CD14-positive monocyte (primary cell): ENCODE results near the gene NTRK3. TPM values are rescaled to one million over a fixed set of nuclear protein-coding genes. Genes with fewer than 3 reads are reported as not detected.

Experiments
- DNase-seq, 3 donors: peaks; one replicate each; pipeline ENCODE4 v3.0.0-alpha.2; 2011 to 2022
- H2AFZ ChIP-seq: 2 replicates; pipeline ENCODE4 v1.6.0; 2012; ENCODE audit warnings: mild to moderate bottlenecking, low read depth, low read length, inconsistent platforms; ENCODE audit not compliant: insufficient read depth, poor library complexity, severe bottlenecking
- H3K27ac ChIP-seq, 2 donors: 1 replicate in 1 of 2; 2 replicates in 1 of 2; pipeline ENCODE4 v1.5.1; 2012 to 2013; ENCODE audit warnings: low read length in 2 of 2, control low read depth in 1 of 2, inconsistent platforms in 1 of 2, low read depth in 1 of 2, mild to moderate bottlenecking in 1 of 2
- H3K27me3 ChIP-seq, 2 donors: one replicate each; pipeline versions ENCODE4 v1.6.0 to v1.6.1; 2011 to 2013; ENCODE audit warnings: low read length in 2 of 2; ENCODE audit not compliant: control insufficient read depth in 2 of 2, insufficient read depth in 2 of 2
- H3K36me3 ChIP-seq, 2 donors: replicated peaks in 1 of 2; 1 replicate in 1 of 2; 2 replicates in 1 of 2; pipeline versions ENCODE4 v1.5.1 to v1.6.1; 2012 to 2013; ENCODE audit warnings: low read length in 2 of 2, control low read depth in 1 of 2, inconsistent platforms in 1 of 2, mild to moderate bottlenecking in 1 of 2; ENCODE audit not compliant: insufficient read depth in 2 of 2, control insufficient read depth in 1 of 2
- H3K4me1 ChIP-seq, 2 donors: 1 replicate in 1 of 2; 2 replicates in 1 of 2; pipeline versions ENCODE4 v1.5.1 to v1.6.1; 2012 to 2013; ENCODE audit warnings: low read length in 2 of 2, control low read depth in 1 of 2, inconsistent platforms in 1 of 2, mild to moderate bottlenecking in 1 of 2, moderate library complexity in 1 of 2; ENCODE audit not compliant: insufficient read depth in 2 of 2, control insufficient read depth in 1 of 2
- H3K4me2 ChIP-seq: replicated peaks from 2 replicates; pipeline ENCODE3; 2012; ENCODE audit warnings: low read length, moderate library complexity, mild to moderate bottlenecking; ENCODE audit not compliant: poor library complexity, severe bottlenecking; ENCODE audit errors: extremely low read depth
- H3K4me3 ChIP-seq, 3 experiments: fragments of 200-600 bp in 1 of 3; sonication (generic) in 1 of 3; replicated peaks in 1 of 3; 1 replicate in 2 of 3; 2 replicates in 1 of 3; pipeline ENCODE4 v1.5.1; 2011 to 2013; ENCODE audit warnings: low read length in 3 of 3, mild to moderate bottlenecking in 3 of 3, control low read depth in 2 of 3, low read depth in 2 of 3, inconsistent platforms in 1 of 3, moderate library complexity in 1 of 3
- H3K79me2 ChIP-seq: 2 replicates; pipeline ENCODE4 v1.6.0; 2012; ENCODE audit warnings: mild to moderate bottlenecking, control low read depth, inconsistent platforms, low read length, moderate library complexity; ENCODE audit not compliant: insufficient read depth
- H3K9ac ChIP-seq: 2 replicates; pipeline ENCODE4 v1.6.0; 2017; ENCODE audit warnings: low read length, mild to moderate bottlenecking; ENCODE audit not compliant: insufficient read depth, poor library complexity, severe bottlenecking
- H3K9me3 ChIP-seq, 2 donors: replicated peaks in 1 of 2; 1 replicate in 1 of 2; 2 replicates in 1 of 2; pipeline versions ENCODE4 v1.5.1 to v1.6.1; 2012 to 2013; ENCODE audit warnings: low read length in 2 of 2, control low read depth in 1 of 2; ENCODE audit not compliant: control insufficient read depth in 1 of 2, insufficient read depth in 1 of 2
- H4K20me1 ChIP-seq: 2 replicates; pipeline ENCODE4 v1.6.0; 2012; ENCODE audit warnings: mild to moderate bottlenecking, low read length, control low read depth, moderate library complexity; ENCODE audit not compliant: insufficient read depth
- H3K27ac Mint-ChIP-seq, 7 donors: one replicate each; pipeline ENCODE4 v1.8.0; 2020; ENCODE audit warnings: mild to moderate bottlenecking in 7 of 7, mixed read lengths in 7 of 7, moderate library complexity in 6 of 7, inconsistent platforms in 2 of 7
- H3K27me3 Mint-ChIP-seq, 3 donors: one replicate each; pipeline ENCODE4 v1.8.0; 2021 to 2022; ENCODE audit warnings: low read depth in 3 of 3, mild to moderate bottlenecking in 3 of 3, mixed read lengths in 3 of 3, moderate library complexity in 3 of 3, inconsistent platforms in 1 of 3
- H3K36me3 Mint-ChIP-seq, 2 donors: one replicate each; pipeline ENCODE4 v1.8.0; 2020; ENCODE audit warnings: mixed read lengths in 2 of 2, inconsistent platforms in 1 of 2, mild to moderate bottlenecking in 1 of 2
- H3K4me1 Mint-ChIP-seq: one replicate; pipeline ENCODE4 v1.8.0; 2020; ENCODE audit warnings: mild to moderate bottlenecking, mixed read lengths
- H3K4me3 Mint-ChIP-seq, 2 donors: one replicate each; pipeline ENCODE4 v1.8.0; 2020; ENCODE audit warnings: mild to moderate bottlenecking in 2 of 2, mixed read lengths in 2 of 2, moderate library complexity in 1 of 2
- H3K9me3 Mint-ChIP-seq, 7 donors: one replicate each; pipeline ENCODE4 v1.8.0; 2020 to 2022; ENCODE audit warnings: mixed read lengths in 7 of 7, mild to moderate bottlenecking in 6 of 7, moderate library complexity in 6 of 7, inconsistent platforms in 2 of 7
- WGBS: methylation state at CpG from one replicate; pipeline ENCODE4 v1.1.5; 2013; ENCODE audit warnings: missing lambda C conversion rate; ENCODE audit not compliant: insufficient coverage; 5-methylcytosine and 5-hydroxymethylcytosine counted together
- intact Hi-C, 2 donors: fragments of 100-400 bp; cut with micrococcal nuclease; formaldehyde crosslinking; loops; one replicate each; pipeline versions ENCODE4 v1.15.0 to v1.15.1; 2023
- polyA plus RNA-seq, 3 donors: library from polyadenylated mRNA; depleted of rRNA in 1 of 3; unstranded in 2 of 3; stranded (reverse) in 1 of 3; fragments of 300-500 nt in 2 of 3; fragments of >200 nt in 1 of 3; fragmentation: Illumina TruSeq in 2 of 3; gene quantifications; 1 replicate in 2 of 3; 2 replicates in 1 of 3; pipeline ENCODE4 v1.2.3, GENCODE V29; 2012 to 2021
- TF ChIP-seq, protein P1 (sequence below): fragments of 200-600 bp; IDR thresholded peaks from one replicate; pipeline ENCODE4 v1.8.0; 2022; ENCODE audit warnings: antibody characterized with exemption, mild to moderate bottlenecking

The NTRK3 gene
- polyA plus RNA-seq, 3 donors: not detected

DNA sequence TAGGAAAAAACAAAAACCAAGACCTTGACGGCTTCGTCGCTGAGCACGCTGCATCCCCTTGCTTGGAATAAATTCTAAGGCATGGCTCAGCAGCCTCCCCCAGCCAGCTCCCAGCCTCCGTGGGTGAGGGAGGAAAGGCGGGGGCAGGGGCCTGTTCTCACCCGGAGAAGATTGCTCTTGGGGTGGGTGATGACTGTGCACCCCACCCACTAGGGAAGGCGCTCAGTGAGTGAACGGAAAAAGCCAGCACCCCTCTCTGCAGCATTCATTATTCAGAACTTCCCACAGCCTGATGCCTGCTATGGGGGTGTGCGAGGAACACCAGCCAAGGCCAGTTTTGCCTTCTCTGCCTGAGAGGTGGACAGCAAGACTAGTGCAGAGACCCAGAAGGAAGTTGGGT lies 19.3 kb upstream of the NTRK3 start:
- Mint-ChIP-seq H3K27ac (no peak overlapping the region), H3K27me3 (peaks cover 7 to 12% (median 10%) of the 10 kb centered on the region in 3 donors), H3K4me1 (no peaks in the 10 kb centered on the region), H3K4me3 (no peak overlapping the region), H3K9me3 (peaks cover 0 to 1% (median 0%) of the 10 kb centered on the region in 7 donors), H3K36me3 (no peaks in the 10 kb centered on the region)
- DNase-seq: no peak
- Histone ChIP-seq H3K27me3 (no peaks in the 10 kb centered on the region), H3K36me3 (no peaks in the 10 kb centered on the region), H3K4me3 (no peak overlapping the region), H3K27ac (no peak overlapping the region), H3K79me2 (no peaks in the 10 kb centered on the region), H2AFZ (no peak overlapping the region), H3K9me3 (no peaks in the 10 kb centered on the region), H3K4me2 (no peak overlapping the region), H3K9ac (no peak overlapping the region), H4K20me1 (no peaks in the 10 kb centered on the region), H3K4me1 (no peaks in the 10 kb centered on the region)
- intact Hi-C loops: no loop called here
- 70% methylated on average over 2 of the region's 10 CpGs for WGBS
- TF ChIP-seq, protein P1, sequence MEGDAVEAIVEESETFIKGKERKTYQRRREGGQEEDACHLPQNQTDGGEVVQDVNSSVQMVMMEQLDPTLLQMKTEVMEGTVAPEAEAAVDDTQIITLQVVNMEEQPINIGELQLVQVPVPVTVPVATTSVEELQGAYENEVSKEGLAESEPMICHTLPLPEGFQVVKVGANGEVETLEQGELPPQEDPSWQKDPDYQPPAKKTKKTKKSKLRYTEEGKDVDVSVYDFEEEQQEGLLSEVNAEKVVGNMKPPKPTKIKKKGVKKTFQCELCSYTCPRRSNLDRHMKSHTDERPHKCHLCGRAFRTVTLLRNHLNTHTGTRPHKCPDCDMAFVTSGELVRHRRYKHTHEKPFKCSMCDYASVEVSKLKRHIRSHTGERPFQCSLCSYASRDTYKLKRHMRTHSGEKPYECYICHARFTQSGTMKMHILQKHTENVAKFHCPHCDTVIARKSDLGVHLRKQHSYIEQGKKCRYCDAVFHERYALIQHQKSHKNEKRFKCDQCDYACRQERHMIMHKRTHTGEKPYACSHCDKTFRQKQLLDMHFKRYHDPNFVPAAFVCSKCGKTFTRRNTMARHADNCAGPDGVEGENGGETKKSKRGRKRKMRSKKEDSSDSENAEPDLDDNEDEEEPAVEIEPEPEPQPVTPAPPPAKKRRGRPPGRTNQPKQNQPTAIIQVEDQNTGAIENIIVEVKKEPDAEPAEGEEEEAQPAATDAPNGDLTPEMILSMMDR: no peak

- Histone ChIP-seq H3K79me2 (no peaks in the 10 kb centered on the region), H3K4me3 (no peak overlapping the region), H3K9ac (no peak overlapping the region), H3K27me3 (no peaks in the 10 kb centered on the region), H3K4me1 (no peaks in the 10 kb centered on the region), H3K4me2 (no peak overlapping the region), H3K36me3 (no peaks in the 10 kb centered on the region), H3K27ac (no peak overlapping the region), H4K20me1 (no peaks in the 10 kb centered on the region), H3K9me3 (no peaks in the 10 kb centered on the region), H2AFZ (no peak overlapping the region)
- Mint-ChIP-seq H3K4me1 (no peaks in the 10 kb centered on the region), H3K4me3 (no peak overlapping the region), H3K36me3 (no peaks in the 10 kb centered on the region), H3K9me3 (peaks cover 0 to 1% (median 0%) of the 10 kb centered on the region in 7 donors), H3K27me3 (peaks cover 7 to 10% (median 10%) of the 10 kb centered on the region in 3 donors), H3K27ac (no peak overlapping the region)
- 36% methylated on average over 9 of the region's 11 CpGs for WGBS
- DNase-seq: peak; percentile 4 to 19 (median 14)
- intact Hi-C loops: no loop called here
- TF ChIP-seq, protein P1: peak; percentile 82
These were observed 18.3 kb upstream of the NTRK3 start for GRCh38 chr15:88274553-88275460.
